ENCODE measurements around the gene DSCAML1. TPM values are rescaled to one million over a fixed set of nuclear protein-coding genes. Genes with fewer than 3 reads are reported as not detected.
A peak's percentile ranks its signal among the peaks of the same experiment; 100 is the strongest.

Gene DSCAML1, protein sequence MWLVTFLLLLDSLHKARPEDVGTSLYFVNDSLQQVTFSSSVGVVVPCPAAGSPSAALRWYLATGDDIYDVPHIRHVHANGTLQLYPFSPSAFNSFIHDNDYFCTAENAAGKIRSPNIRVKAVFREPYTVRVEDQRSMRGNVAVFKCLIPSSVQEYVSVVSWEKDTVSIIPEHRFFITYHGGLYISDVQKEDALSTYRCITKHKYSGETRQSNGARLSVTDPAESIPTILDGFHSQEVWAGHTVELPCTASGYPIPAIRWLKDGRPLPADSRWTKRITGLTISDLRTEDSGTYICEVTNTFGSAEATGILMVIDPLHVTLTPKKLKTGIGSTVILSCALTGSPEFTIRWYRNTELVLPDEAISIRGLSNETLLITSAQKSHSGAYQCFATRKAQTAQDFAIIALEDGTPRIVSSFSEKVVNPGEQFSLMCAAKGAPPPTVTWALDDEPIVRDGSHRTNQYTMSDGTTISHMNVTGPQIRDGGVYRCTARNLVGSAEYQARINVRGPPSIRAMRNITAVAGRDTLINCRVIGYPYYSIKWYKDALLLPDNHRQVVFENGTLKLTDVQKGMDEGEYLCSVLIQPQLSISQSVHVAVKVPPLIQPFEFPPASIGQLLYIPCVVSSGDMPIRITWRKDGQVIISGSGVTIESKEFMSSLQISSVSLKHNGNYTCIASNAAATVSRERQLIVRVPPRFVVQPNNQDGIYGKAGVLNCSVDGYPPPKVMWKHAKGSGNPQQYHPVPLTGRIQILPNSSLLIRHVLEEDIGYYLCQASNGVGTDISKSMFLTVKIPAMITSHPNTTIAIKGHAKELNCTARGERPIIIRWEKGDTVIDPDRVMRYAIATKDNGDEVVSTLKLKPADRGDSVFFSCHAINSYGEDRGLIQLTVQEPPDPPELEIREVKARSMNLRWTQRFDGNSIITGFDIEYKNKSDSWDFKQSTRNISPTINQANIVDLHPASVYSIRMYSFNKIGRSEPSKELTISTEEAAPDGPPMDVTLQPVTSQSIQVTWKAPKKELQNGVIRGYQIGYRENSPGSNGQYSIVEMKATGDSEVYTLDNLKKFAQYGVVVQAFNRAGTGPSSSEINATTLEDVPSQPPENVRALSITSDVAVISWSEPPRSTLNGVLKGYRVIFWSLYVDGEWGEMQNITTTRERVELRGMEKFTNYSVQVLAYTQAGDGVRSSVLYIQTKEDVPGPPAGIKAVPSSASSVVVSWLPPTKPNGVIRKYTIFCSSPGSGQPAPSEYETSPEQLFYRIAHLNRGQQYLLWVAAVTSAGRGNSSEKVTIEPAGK (N-terminal part only)
- total RNA-seq (2014; rRNA removed; shearing (Covaris generic)) = not detected in 2 replicates

DNA sequence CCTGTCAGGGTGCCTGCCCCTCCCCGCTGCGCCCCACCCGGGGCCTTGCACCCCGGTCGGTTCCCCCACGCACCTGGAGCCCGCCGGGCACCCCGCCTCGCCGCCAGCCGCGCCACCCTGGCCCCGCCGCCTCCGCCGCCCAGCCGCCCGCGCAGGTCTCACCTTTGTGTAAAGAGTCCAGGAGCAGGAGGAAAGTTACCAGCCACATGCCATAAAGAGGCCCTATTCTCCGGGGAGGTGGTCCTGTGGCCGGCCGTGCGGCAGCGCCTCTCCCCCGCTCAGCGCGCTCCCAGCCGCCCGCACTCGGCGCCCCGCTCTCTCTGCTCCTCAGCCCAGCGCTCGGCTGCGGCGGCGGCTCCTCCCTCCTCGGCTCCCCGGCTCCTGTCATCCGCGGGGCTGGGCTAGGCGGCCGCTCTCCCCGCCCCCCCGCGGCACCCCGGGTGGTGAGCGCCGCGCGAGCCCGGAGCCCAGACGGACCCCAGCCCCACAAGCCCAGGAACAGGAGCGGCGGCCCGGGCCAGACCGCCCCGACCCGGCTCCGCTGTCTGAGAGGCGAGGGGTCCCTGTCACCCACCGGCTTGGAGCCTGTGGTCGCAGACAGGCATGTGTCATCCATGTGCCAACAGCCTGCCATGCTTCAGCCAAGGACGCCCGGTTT is at the start of gene DSCAML1:
Gene DSCAML1, minus strand, starts transcription at position 345 of the 658 bp plus-strand sequence. Its CDS starts 137 bp downstream, at position 208.
- no peak for DNase-seq (ENCODE audit: low read depth)

DNA sequence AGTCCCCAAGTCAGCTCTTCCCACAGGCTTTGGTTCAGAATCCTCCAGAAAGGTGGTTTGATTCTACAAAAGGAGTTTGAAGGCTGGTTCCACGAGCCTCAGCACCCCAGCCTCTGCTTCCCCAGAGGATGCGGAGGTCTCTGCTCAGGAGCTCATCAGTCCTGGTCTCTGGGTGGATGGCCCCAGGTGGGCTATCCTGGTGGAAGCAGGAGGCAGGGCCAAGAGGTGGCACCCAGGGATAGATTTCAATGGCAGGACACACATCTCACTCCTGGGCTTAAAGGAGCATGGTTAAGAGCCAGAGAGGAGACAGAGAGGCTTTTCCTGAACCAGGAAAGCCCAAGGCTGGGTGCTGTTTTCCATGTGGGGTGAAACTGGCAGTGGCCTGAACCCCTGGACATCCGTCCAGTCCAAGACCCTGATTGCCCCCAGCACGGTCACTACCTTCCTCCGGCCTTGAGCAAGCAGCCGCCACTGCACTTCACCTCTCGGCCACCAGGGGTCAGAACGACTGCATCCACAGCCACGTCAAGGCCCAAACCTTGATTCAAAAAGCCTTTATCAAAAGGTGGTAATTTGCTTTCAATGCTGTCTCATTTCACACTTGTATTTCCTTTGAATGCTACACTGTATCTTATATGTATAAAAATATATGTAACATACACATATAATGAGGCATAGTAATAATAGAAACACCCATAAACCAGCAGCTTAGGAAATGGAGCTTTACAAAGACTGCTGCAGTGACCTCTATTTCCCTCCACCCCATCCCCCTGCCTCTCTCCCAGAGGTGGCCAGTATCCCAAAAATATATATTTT is 46.9 kb upstream of the DSCAML1 start:
- DNase-seq (ENCODE audit: low read depth) = peak; percentile 36

DNA sequence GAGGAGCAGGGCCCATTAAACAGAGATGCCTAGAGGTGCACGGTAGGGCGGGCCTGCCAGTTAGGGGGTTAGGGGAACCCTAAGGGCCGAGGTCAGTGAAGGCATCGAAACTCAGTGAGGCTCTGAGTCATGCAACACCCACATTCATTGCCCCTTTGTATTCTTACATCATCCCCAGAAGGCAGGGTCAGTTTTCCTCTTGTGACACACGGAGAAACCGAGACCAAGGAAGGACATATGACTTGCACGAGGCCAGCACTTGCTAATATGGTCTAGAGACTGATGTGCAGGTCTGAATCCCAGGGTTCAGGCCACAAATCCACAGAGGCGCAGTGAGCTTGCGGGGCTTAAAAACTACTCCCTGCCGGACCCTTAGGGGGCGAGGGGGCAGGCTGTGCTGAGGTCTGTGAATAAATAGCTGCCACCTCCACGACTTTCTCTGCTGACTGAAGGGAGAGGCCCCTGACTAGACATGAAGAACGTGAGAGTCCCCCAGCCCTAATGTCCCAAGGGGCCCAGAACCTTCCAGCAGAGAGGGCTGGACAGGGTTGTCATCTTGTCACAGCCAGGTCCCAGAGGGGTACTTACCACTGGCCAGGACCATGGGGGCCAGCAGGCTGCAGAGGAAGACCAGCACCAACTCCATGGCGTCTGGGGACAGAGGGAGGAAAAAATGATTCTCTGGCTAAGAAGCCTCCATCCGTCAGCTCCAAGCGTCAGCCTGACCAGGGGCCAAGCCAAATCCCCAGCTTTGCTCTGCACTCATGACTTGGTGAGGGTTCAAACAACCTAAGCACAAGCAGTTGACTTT is 45.3 kb upstream of the DSCAML1 start:
- DNase-seq (ENCODE audit: low read depth) = no peak

DNA sequence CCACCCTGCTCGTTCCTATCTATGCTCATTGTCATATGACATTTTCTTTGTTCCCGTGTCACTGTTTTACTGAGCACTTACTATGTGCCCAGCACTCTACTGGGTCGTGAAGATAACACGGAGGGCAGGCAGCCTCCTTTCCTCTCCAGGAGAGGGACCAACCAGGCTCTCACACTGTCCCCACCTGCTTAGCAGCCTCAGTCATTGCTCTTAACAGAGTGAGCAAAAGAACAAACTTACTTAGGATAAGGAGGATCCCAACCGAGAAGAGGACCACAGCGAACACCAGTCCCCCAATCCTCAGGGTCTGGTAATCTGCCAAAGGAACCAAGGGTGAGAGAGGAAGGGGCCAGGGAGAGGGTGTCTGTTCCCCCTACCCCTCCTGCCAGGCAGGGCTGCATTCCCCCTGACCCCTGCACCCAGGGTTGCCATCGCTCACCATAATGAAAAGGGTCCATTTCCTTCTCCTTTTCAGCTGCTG is 44.6 kb upstream of the DSCAML1 start:
- no peak for DNase-seq (ENCODE audit: low read depth)

DNA sequence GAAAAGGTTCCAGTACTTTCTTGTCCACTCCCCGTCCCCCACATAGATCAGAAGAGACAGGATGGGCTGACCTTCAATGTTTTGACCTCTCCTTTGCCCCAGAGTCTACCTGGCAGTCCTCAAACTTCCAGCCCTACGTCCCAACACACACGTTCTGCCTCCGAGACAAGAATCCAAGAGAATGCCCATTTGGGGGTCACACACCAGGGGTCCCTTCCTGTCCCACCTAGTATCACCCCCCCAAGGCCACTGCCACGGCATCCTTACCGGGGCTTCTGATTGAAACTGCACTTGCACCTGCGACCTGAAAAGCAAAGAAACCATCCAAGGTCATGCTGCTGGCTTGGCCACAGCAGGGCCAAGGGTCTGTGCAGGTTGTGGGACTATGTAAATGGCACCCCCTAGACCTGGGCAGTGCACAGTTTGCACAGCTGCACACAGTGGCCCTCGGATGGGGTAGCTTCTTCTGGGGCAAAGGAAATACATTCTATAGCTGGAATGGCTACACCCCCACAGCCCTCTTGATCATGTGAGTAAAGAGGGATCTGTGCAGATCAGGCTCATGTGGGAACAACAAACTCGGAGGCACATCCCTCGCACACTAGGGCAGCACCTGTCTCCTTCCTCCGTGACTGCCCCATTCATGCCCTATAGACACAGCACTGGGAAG is 44.0 kb upstream of the DSCAML1 start:
- DNase-seq (ENCODE audit: low read depth) = no peak

DNA sequence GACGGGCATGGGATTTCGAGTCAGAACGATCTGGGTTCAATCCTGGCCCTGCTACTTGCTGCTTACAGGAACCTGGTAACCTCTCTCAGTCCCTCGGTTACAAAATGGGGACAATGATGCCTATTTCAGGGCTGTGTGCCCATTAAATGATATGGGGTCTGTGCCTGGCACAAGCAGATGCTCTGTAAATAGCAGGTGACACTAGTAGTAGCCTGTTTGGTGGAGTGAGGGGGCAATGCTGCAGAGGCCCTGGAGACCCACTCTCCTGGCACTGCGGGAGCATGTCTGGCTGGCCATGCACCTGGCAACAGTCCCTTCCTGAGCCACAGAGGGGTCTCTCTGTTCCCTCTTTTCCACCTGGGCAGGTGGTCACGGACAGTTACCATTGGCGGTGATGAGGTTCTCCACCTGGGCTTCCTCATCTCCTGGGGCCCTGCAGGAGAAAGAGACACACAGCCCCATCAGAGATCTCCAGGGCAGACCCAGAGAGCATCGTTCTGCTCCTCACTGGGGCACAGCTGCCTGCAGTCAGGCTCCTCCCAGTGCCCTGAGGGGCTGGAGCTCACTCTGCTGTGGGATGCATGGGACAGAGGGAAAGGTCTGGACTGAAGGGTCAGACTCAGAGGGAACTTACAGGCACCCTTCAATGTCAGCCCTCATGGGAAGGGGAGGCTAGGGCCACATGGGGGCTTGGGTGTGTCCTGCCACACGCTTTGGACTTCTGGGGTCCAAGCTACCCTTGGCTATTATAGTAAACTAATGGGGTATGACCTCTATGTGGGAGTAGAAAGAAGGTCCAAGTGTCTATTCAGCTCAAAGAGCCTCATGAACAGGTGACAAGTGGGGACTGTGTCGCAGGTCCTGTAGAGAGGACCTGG is 43.2 kb upstream of the DSCAML1 start:
- DNase-seq (ENCODE audit: low read depth) = no peak

DNA sequence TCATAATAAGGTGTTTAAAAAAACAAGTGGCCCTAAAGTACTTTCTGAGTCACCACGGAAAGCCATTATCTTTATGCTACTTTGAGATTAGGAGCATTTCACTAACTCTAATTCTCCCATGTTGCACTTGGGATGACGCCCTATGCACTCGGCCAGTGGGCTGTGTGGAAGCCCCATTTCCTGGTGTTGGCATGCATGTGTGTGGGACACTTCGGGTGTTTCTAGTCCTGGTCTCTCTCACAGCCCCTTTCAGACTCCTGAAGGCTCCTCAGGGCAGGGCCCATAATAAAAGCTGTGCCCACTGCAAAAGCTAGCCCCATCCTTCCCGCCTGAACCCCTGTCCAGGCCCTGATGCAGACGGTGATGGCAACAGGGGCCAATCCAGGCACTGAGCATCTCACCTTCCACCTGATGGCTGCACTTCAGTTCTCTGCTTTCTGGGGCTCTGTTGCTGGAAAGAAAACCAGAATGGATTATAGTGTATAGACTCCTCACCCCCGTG is 42.4 kb upstream of the DSCAML1 start:
- DNase-seq (ENCODE audit: low read depth) = no peak

DNA sequence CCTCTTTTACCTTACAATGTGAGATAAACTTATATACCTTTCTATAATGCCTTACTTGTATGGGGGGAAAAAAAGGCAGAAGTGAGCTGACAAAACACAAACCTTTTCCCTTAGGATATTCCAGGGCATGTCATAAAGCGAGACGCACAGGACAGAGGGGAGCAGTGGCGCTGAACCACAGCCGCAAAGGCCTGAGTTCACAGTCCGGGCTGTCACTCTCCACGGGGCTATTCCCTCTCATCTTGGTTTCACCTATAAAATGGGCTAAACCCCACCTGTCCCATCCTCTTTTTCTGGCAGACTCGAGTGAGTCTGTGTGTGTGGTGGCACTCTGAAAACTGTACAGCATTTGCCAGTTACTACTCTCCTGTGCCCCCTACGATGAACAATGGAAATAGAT is 41.9 kb upstream of the DSCAML1 start:
- DNase-seq (ENCODE audit: low read depth) = no peak

DNA sequence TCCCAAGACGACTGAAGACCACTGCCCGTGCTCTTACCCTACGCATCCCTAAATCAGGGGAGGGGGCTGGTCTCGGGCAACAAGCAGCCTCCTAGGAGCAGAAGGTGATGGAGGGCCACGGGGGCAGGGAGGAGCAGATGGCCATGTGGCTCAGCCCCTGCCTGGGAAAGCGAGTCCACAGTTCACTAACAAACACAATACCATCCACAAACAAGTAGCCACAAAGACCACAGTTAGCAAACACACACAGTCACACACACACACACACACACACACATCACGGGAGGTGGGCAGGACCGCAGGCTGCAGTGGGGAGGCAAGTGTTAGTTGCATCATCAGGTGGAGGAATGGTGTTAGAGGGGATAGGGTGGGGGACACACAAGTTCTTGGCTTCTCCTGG is 40.8 kb upstream of the DSCAML1 start:
- DNase-seq (ENCODE audit: low read depth) = no peak

DNA sequence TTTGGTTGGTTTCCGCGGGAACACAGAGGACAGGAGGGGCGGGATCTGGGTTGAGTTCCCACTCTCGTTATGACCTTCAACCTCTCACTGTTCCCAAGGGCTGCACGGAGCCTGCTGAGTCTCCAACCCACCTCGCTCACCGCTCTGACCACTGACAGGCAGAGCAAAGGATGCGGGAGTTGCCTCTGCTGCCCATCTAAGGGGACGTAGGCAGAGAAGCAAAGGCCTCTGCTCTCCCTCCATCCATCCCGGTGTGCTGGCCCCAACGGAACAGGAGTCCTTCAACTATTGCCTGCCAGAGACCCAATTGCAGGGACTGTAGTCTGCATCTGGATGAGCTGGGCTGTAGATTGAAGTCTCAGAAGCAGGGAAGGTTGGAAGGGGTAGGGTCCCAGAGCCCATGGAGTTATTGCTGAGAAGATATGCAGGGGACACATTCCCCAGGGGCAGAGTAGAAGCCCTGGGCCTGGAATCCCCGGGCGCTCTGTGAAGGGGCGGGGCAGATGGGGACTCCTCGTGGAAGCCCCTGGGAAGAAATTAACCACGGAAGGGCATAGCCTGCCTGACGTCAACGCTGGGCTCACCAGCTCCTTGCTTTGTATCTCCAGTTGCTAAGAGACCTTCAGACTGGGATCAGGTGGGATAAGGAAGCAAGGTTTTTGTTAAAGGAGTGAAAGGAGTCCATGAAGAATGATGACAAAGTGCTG is 40.2 kb upstream of the DSCAML1 start:
- peak; percentile 44 for DNase-seq (ENCODE audit: low read depth)

DNA sequence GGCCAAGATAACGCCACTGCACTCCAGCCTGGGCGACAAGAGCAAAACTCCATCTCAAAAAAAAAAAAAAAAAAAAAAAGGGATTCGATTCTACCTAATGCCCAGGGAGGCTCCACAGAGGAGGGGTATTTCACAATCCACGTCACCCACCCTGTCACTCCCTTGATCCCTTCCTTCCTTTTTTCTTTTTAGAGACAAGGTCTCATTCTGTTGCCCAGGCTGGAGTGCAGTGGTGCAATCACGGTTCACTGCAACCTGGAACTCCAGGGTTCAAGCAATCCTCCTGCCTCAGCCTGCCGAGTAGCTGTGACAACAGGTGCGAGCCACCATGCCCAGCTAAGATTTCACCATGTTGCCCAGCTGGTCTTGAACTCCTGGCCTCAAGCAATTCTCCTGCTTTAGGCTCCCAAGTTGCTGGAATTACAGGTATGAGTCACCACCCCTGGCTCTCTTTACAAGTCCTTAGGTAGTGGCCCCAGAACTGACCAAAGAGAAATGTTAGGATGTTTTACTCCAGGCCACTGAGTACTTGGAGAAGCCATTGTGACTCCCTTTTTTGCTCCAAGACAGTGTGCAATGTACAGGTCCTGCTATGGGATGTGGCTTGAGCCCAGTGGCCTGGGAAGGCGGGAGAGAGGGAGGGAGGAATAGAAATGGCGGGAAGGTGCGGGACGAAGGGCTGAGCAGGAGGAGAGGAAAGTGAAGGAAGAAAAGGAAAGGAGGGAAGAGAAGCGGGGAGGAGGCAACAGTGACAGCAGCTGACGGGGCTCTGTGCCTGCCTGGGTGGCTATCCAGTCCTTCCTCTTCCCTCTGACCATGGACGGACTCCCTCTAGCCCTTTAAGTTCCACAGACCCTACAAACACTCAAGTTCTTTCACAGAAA is 39.3 kb upstream of the DSCAML1 start:
- DNase-seq (ENCODE audit: low read depth) = peak; percentile 42

DNA sequence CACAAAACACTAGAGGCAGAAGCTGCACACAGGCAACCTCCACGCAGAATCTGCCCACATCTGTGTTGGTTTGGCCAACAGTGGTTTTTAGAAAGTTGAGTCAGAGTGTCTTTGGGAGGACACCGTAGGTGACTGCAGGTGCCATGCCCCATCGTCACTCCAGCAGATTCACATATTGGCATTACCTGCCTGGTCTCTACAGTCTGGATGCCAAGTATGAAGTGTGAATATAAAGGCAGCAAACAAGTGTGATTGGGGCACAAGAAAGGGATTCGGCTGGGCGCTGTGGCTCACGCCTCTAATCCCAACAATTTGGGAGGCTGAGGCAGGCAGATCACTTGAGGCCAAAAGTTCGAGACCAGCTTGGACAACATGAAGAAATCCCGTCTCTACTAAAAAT is 38.6 kb upstream of the DSCAML1 start:
- no peak for DNase-seq (ENCODE audit: low read depth)

DNA sequence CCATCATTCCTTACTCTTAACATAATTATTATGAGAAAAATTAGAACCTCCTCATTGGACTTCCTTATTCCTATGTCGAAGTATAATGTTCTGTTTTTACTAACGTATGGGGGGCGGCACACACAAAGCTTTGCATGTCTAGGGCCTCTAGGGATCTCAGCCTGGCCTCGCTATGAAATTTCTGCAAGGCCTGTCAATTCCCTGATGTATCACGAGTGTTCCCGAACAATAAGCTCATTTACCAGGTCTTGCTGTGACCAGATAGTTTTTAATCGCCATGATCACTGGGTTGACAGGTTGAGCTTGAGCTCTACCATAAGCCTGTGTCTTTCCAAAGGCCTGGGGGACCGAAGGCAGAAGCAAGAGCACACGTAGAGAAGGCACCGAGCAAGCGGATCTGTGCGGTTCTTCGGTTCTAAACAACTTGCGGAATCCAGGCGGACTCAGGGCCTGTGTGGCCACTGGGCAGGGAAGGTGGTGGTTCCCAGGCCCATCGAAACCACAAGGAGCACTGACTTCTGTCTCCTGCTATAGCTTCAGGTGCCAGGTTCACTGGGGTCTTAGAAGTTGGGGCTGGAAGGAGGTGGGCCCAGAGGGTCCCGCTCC is 37.9 kb upstream of the DSCAML1 start:
- no peak for DNase-seq (ENCODE audit: low read depth)

DNA sequence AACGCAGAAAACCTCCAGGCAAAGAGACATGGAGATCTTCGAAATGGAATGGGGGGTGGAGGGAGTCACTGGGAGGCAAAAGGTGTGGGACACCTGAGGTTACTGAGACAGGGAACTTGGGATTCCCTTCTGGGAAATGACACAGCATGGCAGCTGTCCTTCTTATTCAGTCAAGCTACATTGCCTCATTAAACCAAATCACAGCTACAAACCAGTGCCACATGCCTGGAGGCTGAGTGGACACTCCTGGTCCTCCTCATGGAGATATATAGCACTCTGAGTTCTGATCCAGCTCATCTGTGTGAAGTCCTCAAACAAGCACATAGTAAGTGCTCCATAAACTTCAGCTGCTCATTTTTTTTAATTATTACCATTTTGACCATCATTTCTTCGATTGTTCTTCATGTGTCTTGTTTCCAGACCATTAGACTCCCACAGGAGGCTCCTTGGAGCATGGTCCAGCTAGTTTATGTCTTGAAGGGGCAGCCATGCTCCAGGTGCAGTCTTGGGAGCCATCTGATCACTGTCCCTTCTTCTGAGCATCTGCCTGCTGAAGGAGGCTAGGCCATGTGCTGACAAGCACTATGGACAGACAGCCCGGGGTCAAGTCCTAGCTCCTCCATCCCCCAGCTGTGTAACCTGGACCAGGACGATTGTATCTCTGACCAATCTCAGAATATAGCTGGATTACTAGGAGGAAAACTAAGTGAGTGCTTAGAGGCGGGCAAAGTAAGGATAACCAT is 37.2 kb upstream of the DSCAML1 start:
- DNase-seq (ENCODE audit: low read depth) = no peak

DNA sequence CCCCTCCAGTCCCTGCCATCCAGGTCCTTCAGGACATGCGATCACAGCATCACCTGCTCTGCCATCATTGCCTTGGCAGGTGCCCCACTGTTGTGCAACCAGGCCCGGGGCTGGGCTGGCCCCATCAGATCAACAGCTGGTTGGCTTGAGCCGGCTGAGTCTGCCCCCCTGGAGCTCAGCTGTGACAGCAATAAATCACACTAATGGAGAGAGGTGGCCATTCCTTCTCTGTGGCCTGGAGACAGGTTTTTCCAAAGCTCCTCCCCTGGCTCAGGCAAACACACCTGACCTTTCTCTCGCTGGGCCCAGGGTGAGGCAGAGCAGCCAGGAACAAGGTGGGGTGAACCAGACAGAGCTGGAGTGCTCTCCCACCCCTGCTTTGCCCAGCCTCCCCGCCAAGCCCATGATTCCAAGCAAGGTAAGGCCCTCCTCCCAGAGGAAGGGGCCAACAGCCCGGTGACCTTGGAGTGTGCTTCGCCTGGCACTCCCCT is 36.4 kb upstream of the DSCAML1 start:
- no peak for DNase-seq (ENCODE audit: low read depth)

All from M059J (cell line).